ENCODE results near the gene CNN1. TPM values are rescaled to one million over a fixed set of nuclear protein-coding genes. Genes with fewer than 3 reads are reported as not detected.

Gene CNN1
- total and polyA plus RNA-seq, 4 donors: 3.6 to 11.2 (median 3.9) TPM

- under 1% methylated on average over 46 of the region's 47 CpGs for WGBS (ENCODE audit: insufficient coverage)
- DNase-seq (ENCODE audit: low read depth in 4 of 6, low spot score in 6 of 6): peak; percentile 91 to 99 (median 97)
- H3K4me3 ChIP-seq (ENCODE audit: low read depth, low read length): peak within 1 kb of the TSS; percentile 89
- H3K9me3 ChIP-seq (ENCODE audit: control insufficient read depth, insufficient read depth, low read length): no peaks in the 10 kb centered on the region
- peaks cover 23% of the 10 kb centered on the region for H3K4me1 ChIP-seq (ENCODE audit: control insufficient read depth, insufficient read depth, low read length)
- H3K36me3 ChIP-seq (ENCODE audit: control insufficient read depth, insufficient read depth, low read length): peaks cover 18% of the 10 kb centered on the region
- H3K27me3 ChIP-seq (ENCODE audit: control insufficient read depth, insufficient read depth, low read length): no peaks in the 10 kb centered on the region
- H3K27ac ChIP-seq (ENCODE audit: low read depth, low read length): peak within 1 kb of the TSS; percentile 92
These were observed 9.9 kb upstream of the CNN1 start, which contains the start of gene ECSIT for GRCh38 chr19:11528551-11529341. TSS of gene ECSIT (minus strand) at chr19:11529134. CDS start at chr19:11519170, 9,964 bp downstream.

- DNase-seq (ENCODE audit: low read depth in 4 of 6, low spot score in 6 of 6): peak; percentile 56 to 97 (median 80)
- H3K27ac ChIP-seq (ENCODE audit: low read depth, low read length): no peak overlapping the region
These were observed 8.2 kb upstream of the CNN1 start for GRCh38 chr19:11530432-11530831.

GRCh38 chr19:11534538-11534937, 4.1 kb upstream of the CNN1 start:
- Histone ChIP-seq H3K4me1 (ENCODE audit: control insufficient read depth, insufficient read depth, low read length) (peaks cover 24% of the 10 kb centered on the region), H3K36me3 (ENCODE audit: control insufficient read depth, insufficient read depth, low read length) (no peaks in the 10 kb centered on the region), H3K9me3 (ENCODE audit: control insufficient read depth, insufficient read depth, low read length) (no peaks in the 10 kb centered on the region), H3K27ac (ENCODE audit: low read depth, low read length) (no peak overlapping the region), H3K27me3 (ENCODE audit: control insufficient read depth, insufficient read depth, low read length) (peaks cover 14% of the 10 kb centered on the region), H3K4me3 (ENCODE audit: low read depth, low read length) (no peak overlapping the region)
- no peak for DNase-seq (ENCODE audit: low read depth in 4 of 6, low spot score in 6 of 6)
- WGBS (ENCODE audit: insufficient coverage): 100% methylated on average over 1 of the region's 1 CpG

More at GRCh38 chr19:11530432-11530831, 8.2 kb upstream of the CNN1 start:
- Histone ChIP-seq H3K27me3 (ENCODE audit: control insufficient read depth, insufficient read depth, low read length) (no peaks in the 10 kb centered on the region), H3K9me3 (ENCODE audit: control insufficient read depth, insufficient read depth, low read length) (no peaks in the 10 kb centered on the region), H3K36me3 (ENCODE audit: control insufficient read depth, insufficient read depth, low read length) (peaks cover 8% of the 10 kb centered on the region), H3K4me1 (ENCODE audit: control insufficient read depth, insufficient read depth, low read length) (peaks cover 23% of the 10 kb centered on the region), H3K4me3 (ENCODE audit: low read depth, low read length) (no peak overlapping the region)
- 16% methylated on average over 8 of the region's 9 CpGs for WGBS (ENCODE audit: insufficient coverage)

GRCh38 chr19:11534948-11535347, 3.7 kb upstream of the CNN1 start:
- DNase-seq (ENCODE audit: low read depth in 4 of 6, low spot score in 6 of 6): no peak
- Histone ChIP-seq H3K4me1 (ENCODE audit: control insufficient read depth, insufficient read depth, low read length) (peaks cover 25% of the 10 kb centered on the region), H3K27ac (ENCODE audit: low read depth, low read length) (no peak overlapping the region), H3K36me3 (ENCODE audit: control insufficient read depth, insufficient read depth, low read length) (no peaks in the 10 kb centered on the region), H3K27me3 (ENCODE audit: control insufficient read depth, insufficient read depth, low read length) (peaks cover 18% of the 10 kb centered on the region), H3K4me3 (ENCODE audit: low read depth, low read length) (no peak overlapping the region), H3K9me3 (ENCODE audit: control insufficient read depth, insufficient read depth, low read length) (no peaks in the 10 kb centered on the region)
- WGBS (ENCODE audit: insufficient coverage): 100% methylated on average over 1 of the region's 5 CpGs

- Histone ChIP-seq H3K4me1 (ENCODE audit: control insufficient read depth, insufficient read depth, low read length) (peaks cover 22% of the 10 kb centered on the region), H3K27me3 (ENCODE audit: control insufficient read depth, insufficient read depth, low read length) (peaks cover 23% of the 10 kb centered on the region), H3K27ac (ENCODE audit: low read depth, low read length) (peak overlapping the region; percentile 73), H3K36me3 (ENCODE audit: control insufficient read depth, insufficient read depth, low read length) (no peaks in the 10 kb centered on the region), H3K4me3 (ENCODE audit: low read depth, low read length) (peak overlapping the region; percentile 50), H3K9me3 (ENCODE audit: control insufficient read depth, insufficient read depth, low read length) (no peaks in the 10 kb centered on the region)
- DNase-seq (ENCODE audit: low read depth in 4 of 6, low spot score in 6 of 6): peak; percentile 26 to 92 (median 70)
- WGBS (ENCODE audit: insufficient coverage): 6% methylated on average over 44 of the region's 54 CpGs
These were observed 2.7 kb upstream of the CNN1 start for GRCh38 chr19:11535792-11536595.

- H3K36me3 ChIP-seq (ENCODE audit: control insufficient read depth, insufficient read depth, low read length): no peaks in the 10 kb centered on the region
- peaks cover 23% of the 10 kb centered on the region for H3K27me3 ChIP-seq (ENCODE audit: control insufficient read depth, insufficient read depth, low read length)
- no peak for DNase-seq (ENCODE audit: low read depth in 4 of 6, low spot score in 6 of 6)
- H3K9me3 ChIP-seq (ENCODE audit: control insufficient read depth, insufficient read depth, low read length): no peaks in the 10 kb centered on the region
- 81% methylated on average over 4 of the region's 36 CpGs for WGBS (ENCODE audit: insufficient coverage)
- peaks cover 22% of the 10 kb centered on the region for H3K4me1 ChIP-seq (ENCODE audit: control insufficient read depth, insufficient read depth, low read length)
- no peak overlapping the region for H3K27ac ChIP-seq (ENCODE audit: low read depth, low read length)
- peak overlapping the region; percentile 29 for H3K4me3 ChIP-seq (ENCODE audit: low read depth, low read length)
These were observed 1.1 kb downstream of the CNN1 start for GRCh38 chr19:11539495-11540365.

- no peaks in the 10 kb centered on the region for H3K9me3 ChIP-seq (ENCODE audit: control insufficient read depth, insufficient read depth, low read length)
- no peak overlapping the region for H3K27ac ChIP-seq (ENCODE audit: low read depth, low read length)
- no peak for DNase-seq (ENCODE audit: low read depth in 4 of 6, low spot score in 6 of 6)
- H3K27me3 ChIP-seq (ENCODE audit: control insufficient read depth, insufficient read depth, low read length): peaks cover 23% of the 10 kb centered on the region
- no CpG with 5 or more reads among the region's 5 CpGs for WGBS (ENCODE audit: insufficient coverage)
- H3K4me3 ChIP-seq (ENCODE audit: low read depth, low read length): no peak overlapping the region
- no peaks in the 10 kb centered on the region for H3K36me3 ChIP-seq (ENCODE audit: control insufficient read depth, insufficient read depth, low read length)
- peaks cover 19% of the 10 kb centered on the region for H3K4me1 ChIP-seq (ENCODE audit: control insufficient read depth, insufficient read depth, low read length)
These were observed 2.0 kb downstream of the CNN1 start for GRCh38 chr19:11540645-11541044.

- WGBS (ENCODE audit: insufficient coverage): 74% methylated on average over 3 of the region's 3 CpGs
- Histone ChIP-seq H3K27ac (ENCODE audit: low read depth, low read length) (no peak overlapping the region), H3K9me3 (ENCODE audit: control insufficient read depth, insufficient read depth, low read length) (no peaks in the 10 kb centered on the region), H3K36me3 (ENCODE audit: control insufficient read depth, insufficient read depth, low read length) (no peaks in the 10 kb centered on the region), H3K4me1 (ENCODE audit: control insufficient read depth, insufficient read depth, low read length) (peaks cover 16% of the 10 kb centered on the region), H3K27me3 (ENCODE audit: control insufficient read depth, insufficient read depth, low read length) (peaks cover 23% of the 10 kb centered on the region), H3K4me3 (ENCODE audit: low read depth, low read length) (no peak overlapping the region)
- DNase-seq (ENCODE audit: low read depth in 4 of 6, low spot score in 6 of 6): no peak
These were observed 2.6 kb downstream of the CNN1 start for GRCh38 chr19:11541238-11541637.
